ENCODE data around the gene GABBR2.

GABBR2 gene

GRCh38 chr9:98500337-98500919 is 208.3 kb downstream of the GABBR2 start:
- Mint-ChIP-seq H3K27me3 (ENCODE audit: low read depth, poor library complexity) (peaks cover 9% of the 10 kb centered on the region), H3K36me3 (ENCODE audit: low read depth) (no peaks in the 10 kb centered on the region), H3K27ac (no peak overlapping the region), H3K4me1 (peaks cover 23% of the 10 kb centered on the region), H3K9me3 (no peaks in the 10 kb centered on the region), H3K4me3 (no peak overlapping the region)
- no peak for DNase-seq
- TF ChIP-seq CTCF (IDR thresholded peaks at IDR 0.05) = no peak

GRCh38 chr9:98495530-98495929 is 213.2 kb downstream of the GABBR2 start:
- peaks cover 12% of the 10 kb centered on the region for H3K9me3 Mint-ChIP-seq
- H3K36me3 Mint-ChIP-seq (ENCODE audit: low read depth) = no peaks in the 10 kb centered on the region
- no peak for DNase-seq
- peaks cover 3% of the 10 kb centered on the region for H3K4me1 Mint-ChIP-seq
- no peak for TF ChIP-seq CTCF (IDR thresholded peaks at IDR 0.05)
- peaks cover 5% of the 10 kb centered on the region for H3K27me3 Mint-ChIP-seq (ENCODE audit: low read depth, poor library complexity)
- H3K27ac Mint-ChIP-seq = no peak overlapping the region
- H3K4me3 Mint-ChIP-seq = no peak overlapping the region

GRCh38 chr9:98494852-98495251 is 213.9 kb downstream of the GABBR2 start:
- Mint-ChIP-seq H3K36me3 (ENCODE audit: low read depth) (no peaks in the 10 kb centered on the region), H3K4me1 (no peaks in the 10 kb centered on the region), H3K4me3 (no peak overlapping the region), H3K9me3 (peaks cover 12% of the 10 kb centered on the region), H3K27ac (no peak overlapping the region), H3K27me3 (ENCODE audit: low read depth, poor library complexity) (peaks cover 5% of the 10 kb centered on the region)
- TF ChIP-seq CTCF (IDR thresholded peaks at IDR 0.05) = no peak
- DNase-seq = no peak

- H3K36me3 Mint-ChIP-seq (ENCODE audit: low read depth) = no peaks in the 10 kb centered on the region
- H3K4me3 Mint-ChIP-seq = no peak overlapping the region
- no peak for DNase-seq
- H3K4me1 Mint-ChIP-seq = no peaks in the 10 kb centered on the region
- peaks cover 12% of the 10 kb centered on the region for H3K9me3 Mint-ChIP-seq
- peaks cover under 1% of the 10 kb centered on the region for H3K27me3 Mint-ChIP-seq (ENCODE audit: low read depth, poor library complexity)
- TF ChIP-seq CTCF (IDR thresholded peaks at IDR 0.05) = no peak
- H3K27ac Mint-ChIP-seq = no peak overlapping the region
Measured at GRCh38 chr9:98491828-98492227, 216.9 kb downstream of the GABBR2 start.

GRCh38 chr9:98491231-98491651 is 217.5 kb downstream of the GABBR2 start:
- Mint-ChIP-seq H3K4me1 (no peaks in the 10 kb centered on the region), H3K27me3 (ENCODE audit: low read depth, poor library complexity) (peaks cover 3% of the 10 kb centered on the region), H3K4me3 (no peak overlapping the region), H3K9me3 (peaks cover 12% of the 10 kb centered on the region), H3K36me3 (ENCODE audit: low read depth) (no peaks in the 10 kb centered on the region), H3K27ac (no peak overlapping the region)
- DNase-seq = no peak
- no peak for TF ChIP-seq CTCF (IDR thresholded peaks at IDR 0.05)

- no peaks in the 10 kb centered on the region for H3K36me3 Mint-ChIP-seq (ENCODE audit: low read depth)
- H3K27me3 Mint-ChIP-seq (ENCODE audit: low read depth, poor library complexity) = peaks cover 13% of the 10 kb centered on the region
- no peak overlapping the region for H3K4me3 Mint-ChIP-seq
- H3K9me3 Mint-ChIP-seq = peaks cover 11% of the 10 kb centered on the region
- no peak overlapping the region for H3K27ac Mint-ChIP-seq
- no peak for TF ChIP-seq CTCF (IDR thresholded peaks at IDR 0.05)
- DNase-seq = no peak
- peaks cover 5% of the 10 kb centered on the region for H3K4me1 Mint-ChIP-seq
Measured at GRCh38 chr9:98488571-98489312, 220.0 kb downstream of the GABBR2 start.

Data from nephron progenitor cell (in vitro differentiated cells).